OCI-LY3 (cell line): ENCODE results near the gene GDF15.
A peak's percentile ranks its signal among the peaks of the same experiment; 100 is the strongest.

Experiments used
- H2AFZ ChIP-seq: fragments of 200-600, 300-600 bp; shearing (Covaris generic); 2 replicates; pipeline ENCODE4 v1.6.0; 2014; ENCODE audit warnings: antibody characterized with exemption, low read depth, low read length
- H3K27ac ChIP-seq: fragments of 200-600, 300-600 bp; sonication (generic); 2 replicates; pipeline ENCODE4 v1.5.1; 2014; ENCODE audit warnings: mild to moderate bottlenecking, low read length, moderate library complexity, mixed read lengths
- H3K27me3 ChIP-seq: fragments of 200-600, 300-600 bp; sonication (generic); 2 replicates; pipeline ENCODE4 v1.6.1; 2014; ENCODE audit warnings: low read depth, low read length, mixed read lengths
- H3K36me3 ChIP-seq: fragments of 200-600, 300-600 bp; sonication (generic); replicated peaks from 2 replicates; pipeline ENCODE3; 2014; ENCODE audit warnings: low read depth, low read length, mixed read lengths
- H3K4me1 ChIP-seq: fragments of 300-600, 200-600 bp; sonication (generic); 2 replicates; pipeline ENCODE4 v1.6.1; 2014; ENCODE audit warnings: low read length, mixed read lengths
- H3K4me2 ChIP-seq: fragments of 200-600, 300-600 bp; sonication (generic); 2 replicates; pipeline ENCODE4 v1.6.1; 2014; ENCODE audit warnings: low read length, mixed read lengths
- H3K4me3 ChIP-seq: fragments of 300-600, 200-600 bp; sonication (generic); 2 replicates; pipeline ENCODE4 v1.5.1; 2014; ENCODE audit warnings: antibody characterized with exemption, mild to moderate bottlenecking, low read length, moderate library complexity
- H3K79me2 ChIP-seq: fragments of 300-600, 200-600 bp; shearing (Covaris generic); 2 replicates; pipeline ENCODE4 v1.6.1; 2014; ENCODE audit warnings: mild to moderate bottlenecking, low read length, mixed read lengths
- H3K9ac ChIP-seq: fragments of 300-600, 200-600 bp; shearing (Covaris generic); 2 replicates; pipeline ENCODE4 v1.6.0; 2014; ENCODE audit warnings: mild to moderate bottlenecking, low read length, moderate library complexity
- H3K9me3 ChIP-seq: fragments of 200-600, 300-600 bp; shearing (Covaris generic); 2 replicates; pipeline ENCODE4 v1.6.1; 2014; ENCODE audit warnings: low read length, mixed read lengths; ENCODE audit not compliant: insufficient read depth
- H4K20me1 ChIP-seq: fragments of 200-600, 300-600 bp; sonication (generic); 2 replicates; pipeline ENCODE4 v1.6.1; 2016; ENCODE audit warnings: low read length, mixed read lengths; ENCODE audit not compliant: insufficient read depth
- EZH2phosphoT487 ChIP-seq: fragments of 200-600 bp; shearing (Covaris generic); IDR thresholded peaks from 2 replicates; pipeline ENCODE4 v1.6.1; 2018; ENCODE audit warnings: antibody characterized with exemption, mixed run types, low read depth
- TF ChIP-seq, protein P1 (sequence below): fragments of 200-600, 300-600 bp; sonication (generic); IDR thresholded peaks from 2 replicates; pipeline ENCODE4 v1.5.1; 2014; ENCODE audit warnings: antibody characterized with exemption, low read length, low read depth

The GDF15 gene

DNA sequence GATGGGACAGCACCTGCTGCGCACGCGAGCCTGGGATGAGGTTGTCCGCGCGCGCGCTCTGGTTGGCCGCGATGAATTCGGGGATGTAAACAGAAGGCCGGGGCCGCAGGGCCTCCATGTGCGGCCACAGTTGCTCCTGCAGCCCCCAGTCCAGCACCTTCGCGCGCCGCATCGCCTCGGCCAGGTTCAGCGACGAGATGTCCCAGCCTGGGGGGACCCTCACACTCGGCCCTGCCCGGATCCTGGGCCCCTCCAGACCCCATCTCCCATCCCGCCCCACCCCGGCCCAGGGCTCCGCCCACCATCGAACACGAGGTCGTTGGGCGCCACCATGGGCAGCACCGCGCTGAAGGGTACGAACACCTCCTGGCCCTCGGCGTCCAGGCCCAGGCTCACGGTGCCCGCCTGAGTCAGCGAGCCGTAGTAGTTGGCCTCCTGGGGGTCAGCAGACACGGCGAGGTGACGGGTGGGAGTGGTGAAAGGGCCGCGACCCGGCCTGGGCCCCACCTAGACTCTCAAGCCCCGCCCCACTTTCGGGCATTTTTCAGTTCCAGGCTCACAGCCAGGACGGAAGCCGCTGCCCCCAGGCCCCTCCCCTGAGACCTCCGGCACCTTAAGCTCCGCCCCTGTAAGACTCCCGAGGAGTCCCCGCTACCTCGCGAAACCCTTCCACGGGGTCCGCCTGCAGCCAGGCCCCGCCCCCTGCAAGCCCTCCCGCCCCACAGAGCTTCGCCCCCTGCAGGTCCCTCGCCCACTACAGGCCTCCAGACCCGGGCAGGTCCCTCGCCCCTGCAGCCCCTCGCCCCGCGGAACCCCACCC lies 50.9 kb downstream of the GDF15 start:
- Histone ChIP-seq H2AFZ (no peak overlapping the region), H3K4me3 (no peak overlapping the region), H3K79me2 (peaks cover 2% of the 10 kb centered on the region; the same call in 1 of the 2 replicates), H3K36me3 (peaks cover 9% of the 10 kb centered on the region), H3K27me3 (no peaks in the 10 kb centered on the region), H4K20me1 (peaks cover 20% of the 10 kb centered on the region; the same call in 1 of the 2 replicates), H3K4me1 (peaks cover 27% of the 10 kb centered on the region), H3K27ac (no peak overlapping the region), H3K4me2 (no peak overlapping the region), H3K9ac (no peak overlapping the region), H3K9me3 (no peaks in the 10 kb centered on the region)
- TF ChIP-seq, protein P1, sequence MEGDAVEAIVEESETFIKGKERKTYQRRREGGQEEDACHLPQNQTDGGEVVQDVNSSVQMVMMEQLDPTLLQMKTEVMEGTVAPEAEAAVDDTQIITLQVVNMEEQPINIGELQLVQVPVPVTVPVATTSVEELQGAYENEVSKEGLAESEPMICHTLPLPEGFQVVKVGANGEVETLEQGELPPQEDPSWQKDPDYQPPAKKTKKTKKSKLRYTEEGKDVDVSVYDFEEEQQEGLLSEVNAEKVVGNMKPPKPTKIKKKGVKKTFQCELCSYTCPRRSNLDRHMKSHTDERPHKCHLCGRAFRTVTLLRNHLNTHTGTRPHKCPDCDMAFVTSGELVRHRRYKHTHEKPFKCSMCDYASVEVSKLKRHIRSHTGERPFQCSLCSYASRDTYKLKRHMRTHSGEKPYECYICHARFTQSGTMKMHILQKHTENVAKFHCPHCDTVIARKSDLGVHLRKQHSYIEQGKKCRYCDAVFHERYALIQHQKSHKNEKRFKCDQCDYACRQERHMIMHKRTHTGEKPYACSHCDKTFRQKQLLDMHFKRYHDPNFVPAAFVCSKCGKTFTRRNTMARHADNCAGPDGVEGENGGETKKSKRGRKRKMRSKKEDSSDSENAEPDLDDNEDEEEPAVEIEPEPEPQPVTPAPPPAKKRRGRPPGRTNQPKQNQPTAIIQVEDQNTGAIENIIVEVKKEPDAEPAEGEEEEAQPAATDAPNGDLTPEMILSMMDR: no peak
- no peak for TF ChIP-seq EZH2phosphoT487

DNA sequence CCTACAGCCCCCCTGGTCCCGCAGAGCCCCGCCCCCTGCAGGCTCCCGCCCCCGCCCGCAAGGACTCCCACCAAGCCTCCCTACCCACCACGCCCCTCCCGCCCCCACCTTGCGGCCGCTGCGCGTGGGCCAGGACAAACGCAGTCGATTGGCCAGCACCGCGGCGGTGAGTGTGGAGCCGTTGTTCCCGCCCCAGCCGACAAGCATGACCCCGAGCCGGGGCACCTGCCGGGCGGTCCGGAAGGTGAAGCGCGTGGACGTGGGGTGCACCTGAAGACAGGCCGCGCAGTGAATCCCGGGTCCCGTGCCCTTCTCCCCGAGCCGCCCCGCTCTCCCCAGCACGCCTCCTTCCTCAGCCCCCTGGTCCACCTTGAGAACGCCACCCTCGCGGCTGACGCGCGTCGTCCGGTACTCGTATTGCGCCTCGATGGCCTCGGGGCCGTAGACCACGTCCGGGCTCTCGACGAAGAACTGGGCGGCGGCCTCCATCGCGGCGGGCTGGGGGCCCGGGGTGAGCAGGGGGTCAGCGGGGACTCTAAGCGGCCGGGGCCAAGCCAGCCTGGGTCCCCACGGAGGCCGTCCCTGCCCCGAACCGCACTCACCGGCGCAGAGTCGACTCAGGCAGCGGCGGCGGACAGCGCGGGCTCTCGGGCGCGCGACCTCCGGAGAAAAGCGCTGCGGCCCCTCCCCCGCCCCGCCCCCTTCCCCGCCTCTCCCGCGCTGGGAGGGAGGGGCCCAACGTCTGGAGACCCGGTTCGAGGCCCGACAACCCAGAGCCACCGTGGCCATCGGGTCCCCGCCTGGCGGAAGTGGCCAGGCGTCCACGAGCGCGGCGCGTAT lies 51.8 kb downstream of the GDF15 start, which contains the start of gene ISYNA1:
Gene ISYNA1 (minus strand): TSS at position 643 of the 840 bp plus-strand sequence. CDS start 154 bp downstream, at position 489.
- H3K4me3 ChIP-seq: no peak within 1 kb of the TSS
- H3K4me1 ChIP-seq: peaks cover 19% of the 10 kb centered on the region
- H3K27me3 ChIP-seq: no peaks in the 10 kb centered on the region
- no peak within 1 kb of the TSS for H2AFZ ChIP-seq
- peak within 1 kb of the TSS; percentile 48 for H3K27ac ChIP-seq
- peaks cover 17% of the 10 kb centered on the region for H3K36me3 ChIP-seq
- H4K20me1 ChIP-seq: peaks cover 25% of the 10 kb centered on the region; the same call in 1 of the 2 replicates
- H3K9me3 ChIP-seq: no peaks in the 10 kb centered on the region
- no peak within 1 kb of the TSS for H3K9ac ChIP-seq
- H3K4me2 ChIP-seq: no peak within 1 kb of the TSS
- H3K79me2 ChIP-seq: peaks cover 6% of the 10 kb centered on the region; the same call in 1 of the 2 replicates
- TF ChIP-seq, protein P1: no peak

DNA sequence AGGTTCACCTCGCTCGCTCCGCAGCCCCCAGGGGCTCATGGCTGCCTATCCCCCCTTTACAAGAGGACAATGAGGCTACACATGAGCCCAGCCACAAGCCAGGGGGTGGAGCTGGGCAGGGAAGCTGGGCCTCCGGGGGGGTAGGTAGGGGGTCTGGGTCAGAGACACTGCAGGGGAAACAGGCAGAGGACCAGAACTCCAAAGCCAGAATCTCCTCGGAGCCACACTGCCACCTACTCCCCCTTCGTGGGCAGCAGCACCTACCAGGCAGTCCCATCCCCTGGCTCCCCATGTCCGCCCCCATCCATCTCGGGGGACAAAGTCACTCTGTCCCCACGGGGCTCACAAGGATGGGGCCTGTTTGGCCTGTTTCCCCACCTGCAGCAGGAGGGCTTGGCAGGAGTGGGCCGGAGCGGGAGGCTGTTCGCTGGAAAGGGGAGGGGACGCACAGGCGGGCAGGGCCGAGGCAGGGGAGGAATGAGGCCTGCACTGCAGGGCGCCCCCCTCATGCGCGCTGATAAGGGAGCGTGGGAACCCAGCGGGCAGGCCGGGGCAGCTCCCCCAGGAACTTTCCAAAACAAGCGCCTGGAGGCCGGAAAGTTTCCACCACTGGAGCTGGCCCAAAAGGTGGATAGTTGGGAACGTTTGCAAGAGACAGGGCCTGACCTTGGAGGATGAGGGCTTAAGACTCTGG lies 52.5 kb downstream of the GDF15 start:
- Histone ChIP-seq H3K4me2 (no peak overlapping the region), H4K20me1 (peaks cover 25% of the 10 kb centered on the region; the same call in 1 of the 2 replicates), H3K4me1 (peaks cover 17% of the 10 kb centered on the region), H3K36me3 (peaks cover 25% of the 10 kb centered on the region), H3K4me3 (no peak overlapping the region), H3K79me2 (peaks cover 4% of the 10 kb centered on the region; the same call in 1 of the 2 replicates), H3K9ac (no peak overlapping the region), H2AFZ (no peak overlapping the region), H3K27ac (peak overlapping the region; percentile 48), H3K27me3 (no peaks in the 10 kb centered on the region), H3K9me3 (no peaks in the 10 kb centered on the region)
- TF ChIP-seq, protein P1: no peak
- TF ChIP-seq EZH2phosphoT487: no peak
